NCI-H524 (cell line): Measurements from ENCODE around the gene MTHFD2L.

Experiments used
- DNase-seq, 2 experiments: peaks; one replicate each; lab custom pipeline; 2025; lab: John Stamatoyannopoulos, UW

MTHFD2L gene

DNA sequence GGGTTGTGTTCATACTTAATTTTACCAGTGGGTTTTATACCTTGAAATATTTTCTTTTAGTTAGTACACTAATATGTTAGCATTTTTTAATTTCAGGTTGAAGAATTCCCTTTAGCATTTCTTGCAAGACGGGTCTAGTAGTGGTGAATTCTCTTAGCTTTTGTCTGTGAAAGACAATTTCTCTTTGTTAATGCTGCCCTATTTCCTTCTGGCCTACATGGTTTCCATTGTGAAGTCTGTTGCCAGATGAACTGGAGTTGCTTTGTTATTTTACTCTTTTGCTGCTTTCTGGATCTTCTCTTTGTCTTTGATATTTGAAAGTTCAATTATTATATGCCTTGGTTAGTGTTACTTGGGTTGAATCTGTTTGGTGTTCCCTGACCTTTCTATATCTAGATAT is 25.0 kb upstream of the MTHFD2L start:
- no peak for DNase-seq

DNA sequence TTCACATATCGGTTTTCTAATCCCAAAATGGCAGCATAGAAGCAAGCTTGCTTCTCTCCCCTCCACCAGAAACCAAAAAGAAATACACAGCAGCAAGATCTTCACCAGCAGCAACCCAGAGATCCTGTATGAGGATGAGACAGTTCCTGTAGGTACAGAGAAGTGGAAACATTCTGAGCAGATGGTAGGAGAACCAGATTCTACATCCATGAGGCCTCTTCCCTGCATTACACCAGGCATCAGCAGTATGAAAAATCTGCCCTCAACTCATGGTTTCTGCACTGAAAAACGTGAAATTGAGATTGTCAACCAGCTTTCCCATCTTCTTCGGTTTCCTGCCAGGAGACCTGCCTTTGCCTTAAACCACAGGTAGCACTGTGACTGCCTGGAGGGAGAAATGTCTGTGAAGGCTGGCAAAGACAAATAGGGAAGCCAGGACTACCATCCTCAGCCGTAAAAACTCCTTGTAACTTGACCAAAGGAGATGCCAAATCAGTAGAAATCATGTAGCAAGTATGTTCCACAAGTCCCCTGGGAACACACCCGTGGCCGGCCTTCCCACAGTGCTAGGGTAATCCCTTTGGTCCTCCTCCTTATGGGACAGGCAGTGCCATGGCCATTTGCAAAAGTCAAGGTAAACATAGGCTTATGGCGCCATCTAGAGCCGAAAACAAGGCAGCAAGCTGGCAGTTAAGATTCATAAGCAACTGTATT is 24.0 kb upstream of the MTHFD2L start:
- DNase-seq: peak; percentile 27 to 70

DNA sequence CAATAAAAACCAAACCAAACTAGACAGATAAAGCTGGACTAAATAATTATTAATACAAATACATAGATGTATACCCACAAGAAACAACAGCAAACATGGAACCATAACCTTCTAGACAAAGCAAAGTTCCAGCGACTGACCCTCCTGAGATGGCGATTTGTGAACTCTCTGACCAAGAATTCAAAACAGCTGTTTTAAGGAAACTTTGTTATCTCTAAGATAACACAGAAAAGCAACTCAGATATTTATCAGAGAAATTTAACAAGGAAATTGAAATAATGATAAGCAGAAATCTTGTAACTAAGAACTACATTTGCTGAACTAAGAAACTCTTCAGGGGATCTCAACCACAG is 23.4 kb upstream of the MTHFD2L start:
- DNase-seq: no peak

- DNase-seq: no peak
Observed at GRCh38 chr4:74146581-74147129, 11.3 kb upstream of the MTHFD2L start.

GRCh38 chr4:74148205-74148604 is 9.7 kb upstream of the MTHFD2L start:
- DNase-seq: no peak

DNA sequence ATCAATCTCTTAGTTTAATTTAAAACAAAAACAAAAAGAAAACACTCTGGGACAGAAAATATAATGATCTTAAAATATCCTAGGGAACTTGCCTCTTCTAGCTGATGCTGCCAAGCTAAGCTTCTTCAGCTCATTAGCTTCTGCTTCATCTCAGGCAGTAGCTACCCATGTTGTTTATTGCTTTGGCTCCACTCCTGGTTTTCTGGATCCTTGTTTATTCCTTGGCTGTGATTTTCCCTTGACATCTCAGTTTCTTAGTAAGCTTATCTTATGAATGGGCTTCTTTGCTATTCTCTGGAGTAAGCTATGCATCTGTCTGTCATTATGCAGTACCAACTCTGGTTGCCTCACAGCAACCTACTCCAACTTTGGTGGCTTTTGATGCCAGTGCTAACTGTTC is 5.1 kb upstream of the MTHFD2L start:
- no peak for DNase-seq

- no peak for DNase-seq
Observed at GRCh38 chr4:74156521-74156920, 1.4 kb upstream of the MTHFD2L start.

- DNase-seq: no peak
Observed at GRCh38 chr4:74157154-74157553, 764 bp upstream of the MTHFD2L start.

- no peak for DNase-seq
Observed at GRCh38 chr4:74158466-74159142, 686 bp downstream of the MTHFD2L start.

DNA sequence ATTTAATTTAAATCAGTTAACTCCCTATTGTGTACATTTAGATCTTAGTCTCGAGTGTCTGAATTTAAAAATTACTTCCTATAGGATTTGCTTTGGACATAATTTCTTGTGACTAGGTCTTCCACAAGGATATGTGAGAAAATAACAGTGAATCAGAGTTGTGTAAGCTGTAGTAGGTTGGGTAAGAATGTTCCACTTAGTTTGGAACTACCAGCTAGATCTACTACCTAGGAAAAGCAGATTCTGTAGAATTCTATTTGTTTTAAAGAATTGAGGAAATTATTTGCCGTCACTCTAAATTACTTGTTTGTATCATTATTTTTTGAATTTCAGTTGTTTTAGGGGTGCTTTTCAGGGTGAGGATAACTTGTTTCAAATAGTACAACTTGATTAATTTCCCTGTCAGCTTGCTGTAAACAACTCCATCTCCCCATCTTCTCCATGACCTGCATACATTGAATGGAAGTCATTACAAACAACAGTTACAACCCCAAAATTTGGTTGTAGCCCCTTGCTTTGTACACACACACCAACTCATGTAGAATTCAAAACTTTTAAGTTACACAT is 1.3 kb downstream of the MTHFD2L start:
- DNase-seq: no peak

DNA sequence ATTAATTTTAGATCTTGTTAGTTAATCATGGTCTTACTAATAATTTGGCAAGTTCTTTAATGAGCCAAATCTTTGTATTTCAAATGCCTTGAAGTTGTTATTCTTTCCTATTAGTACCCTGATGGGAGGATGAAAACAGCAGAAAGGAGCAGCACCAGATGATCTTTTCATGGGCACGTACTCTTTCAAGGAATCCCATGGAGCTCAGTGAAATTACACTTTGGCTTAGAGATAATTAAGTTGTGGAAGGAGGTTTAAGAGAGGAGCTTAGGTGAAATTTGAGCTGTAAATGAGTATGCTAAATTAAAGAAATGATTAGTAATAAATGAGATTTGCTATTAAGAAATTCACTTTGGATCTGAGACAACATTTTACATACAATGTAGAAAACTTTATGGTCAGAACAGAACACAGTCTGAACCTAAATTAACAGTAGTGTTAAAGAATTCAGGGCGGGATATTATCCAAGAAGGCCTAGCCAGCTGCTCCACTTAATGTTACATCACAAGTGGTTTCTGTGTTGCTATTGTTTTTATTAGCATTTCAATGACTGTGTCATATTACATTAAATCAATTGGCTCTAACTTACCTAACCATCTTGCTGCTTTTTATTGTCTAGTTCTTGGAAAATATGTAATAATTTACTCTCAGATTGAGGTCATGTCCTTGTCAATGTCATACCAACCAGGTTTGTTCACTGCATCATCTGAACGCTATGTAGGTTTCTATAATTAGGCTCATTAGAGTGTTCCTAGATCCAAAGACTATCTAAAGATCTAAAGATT is 3.9 kb downstream of the MTHFD2L start:
- DNase-seq: peak; percentile 39 to 76

GRCh38 chr4:74166135-74166534 is 8.2 kb downstream of the MTHFD2L start:
- DNase-seq: no peak

GRCh38 chr4:74166818-74167217 is 8.9 kb downstream of the MTHFD2L start:
- no peak for DNase-seq

GRCh38 chr4:74167585-74167984 is 9.7 kb downstream of the MTHFD2L start:
- DNase-seq: no peak

DNA sequence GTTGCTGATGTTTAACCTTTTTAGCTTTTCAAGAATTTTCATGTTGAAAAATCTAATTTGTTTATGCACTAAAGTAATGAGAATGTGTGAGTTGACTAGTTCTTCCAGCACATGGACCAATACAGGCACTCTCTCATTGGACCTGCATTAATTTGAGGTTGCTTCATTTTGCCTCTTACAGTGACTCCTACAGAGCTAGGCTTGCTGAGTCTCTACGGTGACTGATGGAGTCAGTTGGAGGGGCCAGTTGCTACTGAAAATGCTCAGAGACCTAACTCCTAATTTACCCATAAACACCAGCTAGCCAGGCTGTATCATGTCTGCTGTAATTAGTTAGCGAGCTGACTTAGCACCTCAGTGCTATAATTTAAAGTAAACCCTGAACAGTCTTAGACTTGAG is 10.9 kb downstream of the MTHFD2L start:
- DNase-seq: no peak

- DNase-seq: no peak
Observed at GRCh38 chr4:74173321-74173720, 15.4 kb downstream of the MTHFD2L start.

DNA sequence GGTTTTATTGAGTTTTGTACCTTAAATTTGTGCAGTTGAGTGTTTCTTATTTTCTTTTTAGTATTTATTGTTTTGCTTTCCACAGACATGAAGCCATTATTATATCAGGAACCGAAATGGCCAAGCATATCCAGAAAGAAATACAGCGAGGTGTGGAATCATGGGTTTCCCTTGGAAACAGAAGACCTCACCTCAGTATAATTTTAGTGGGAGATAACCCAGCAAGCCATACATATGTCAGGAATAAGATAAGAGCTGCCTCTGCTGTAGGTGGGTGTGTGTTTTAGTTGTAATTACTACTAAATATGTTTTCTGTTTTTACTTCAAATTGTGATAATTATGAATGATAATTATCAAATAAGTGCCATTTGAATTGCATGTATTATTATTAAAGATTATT is 16.5 kb downstream of the MTHFD2L start:
- DNase-seq: no peak

GRCh38 chr4:74174941-74175340 is 17.0 kb downstream of the MTHFD2L start:
- DNase-seq: no peak

GRCh38 chr4:74175379-74175778 is 17.5 kb downstream of the MTHFD2L start:
- no peak for DNase-seq

- DNase-seq: no peak
Observed at GRCh38 chr4:74178798-74179197, 20.9 kb downstream of the MTHFD2L start.

DNA sequence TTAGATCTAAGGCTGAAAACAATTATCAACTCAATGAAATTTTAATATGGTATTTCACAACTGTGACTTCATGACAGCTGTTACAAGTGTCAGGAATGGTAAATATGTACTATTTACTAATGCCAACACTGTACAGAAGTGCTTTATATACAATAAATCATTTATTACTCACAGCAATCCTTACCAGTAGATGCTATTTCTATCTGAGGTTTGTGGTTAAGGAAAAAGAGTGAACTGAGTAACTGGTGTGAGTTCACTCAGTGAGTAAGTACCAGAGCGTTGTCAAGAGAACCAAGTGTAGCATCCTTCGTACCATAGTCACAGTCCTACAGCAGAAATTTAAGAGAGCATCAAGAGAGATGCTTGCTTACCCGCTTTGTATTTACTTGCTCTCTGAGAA is 23.3 kb downstream of the MTHFD2L start:
- no peak for DNase-seq

GRCh38 chr4:74188912-74189311 is 31.0 kb downstream of the MTHFD2L start:
- DNase-seq: no peak
